GM21529 (cell line): ENCODE data around the gene GABRG3.

Experiments
- ATAC-seq: cut with Tn5 transposase; IDR thresholded peaks from one replicate; pipeline ENCODE4 v1.9.1; 2021; ENCODE audit not compliant: unreplicated experiment

GABRG3 gene

GRCh38 chr15:27487846-27488245, 516.9 kb downstream of the GABRG3 start:
- no peak for ATAC-seq

- no peak for ATAC-seq
Measured at GRCh38 chr15:27490867-27491595, 520.0 kb downstream of the GABRG3 start.

- ATAC-seq: no peak
Measured at GRCh38 chr15:27491666-27492621, 521.0 kb downstream of the GABRG3 start.

GRCh38 chr15:27495963-27496459, 525.0 kb downstream of the GABRG3 start:
- no peak for ATAC-seq

GRCh38 chr15:27498700-27499099, 527.7 kb downstream of the GABRG3 start:
- no peak for ATAC-seq

- ATAC-seq: no peak
Measured at GRCh38 chr15:27499191-27499590, 528.2 kb downstream of the GABRG3 start.

- no peak for ATAC-seq
Measured at GRCh38 chr15:27499719-27500118, 528.7 kb downstream of the GABRG3 start.

GRCh38 chr15:27500206-27500605, 529.2 kb downstream of the GABRG3 start:
- no peak for ATAC-seq

GRCh38 chr15:27506752-27507151, 535.8 kb downstream of the GABRG3 start:
- no peak for ATAC-seq

- no peak for ATAC-seq
Measured at GRCh38 chr15:27509014-27509413, 538.0 kb downstream of the GABRG3 start.

- no peak for ATAC-seq
Measured at GRCh38 chr15:27512281-27513001, 541.5 kb downstream of the GABRG3 start.

- ATAC-seq: no peak
Measured at GRCh38 chr15:27514526-27514925, 543.5 kb downstream of the GABRG3 start.

GRCh38 chr15:27527490-27528067, 556.6 kb downstream of the GABRG3 start:
- no peak for ATAC-seq

GRCh38 chr15:27529399-27529798, 558.4 kb downstream of the GABRG3 start:
- ATAC-seq: no peak

GRCh38 chr15:27530994-27531393, 560.0 kb downstream of the GABRG3 start:
- no peak for ATAC-seq

- no peak for ATAC-seq
Measured at GRCh38 chr15:27532358-27532757, 561.4 kb downstream of the GABRG3 start.

GRCh38 chr15:27535445-27536129, 564.6 kb downstream of the GABRG3 start:
- ATAC-seq: no peak

- ATAC-seq: no peak
Measured at GRCh38 chr15:27538325-27538724, 567.3 kb downstream of the GABRG3 start.

- no peak for ATAC-seq
Measured at GRCh38 chr15:27541581-27541980, 570.6 kb downstream of the GABRG3 start.
